Dendritic cell treated with granulocyte-macrophage colony-stimulating factor and Interleukin-4, amounts not matched to agents 40 ng/mL and 50 ng/mL, for 4 days (primary cell): ENCODE results near the gene NEO1.

Source experiments
- H3K27ac Mint-ChIP-seq: one replicate; pipeline ENCODE4 v1.8.0; 2022; ENCODE audit warnings: mild to moderate bottlenecking, mixed read lengths
- H3K27me3 Mint-ChIP-seq: one replicate; pipeline ENCODE4 v1.8.0; 2022; ENCODE audit warnings: mild to moderate bottlenecking, mixed read lengths
- H3K36me3 Mint-ChIP-seq: one replicate; pipeline ENCODE4 v1.8.0; 2022; ENCODE audit warnings: low read depth, mixed read lengths
- H3K4me1 Mint-ChIP-seq: one replicate; pipeline ENCODE4 v1.8.0; 2022; ENCODE audit warnings: low read depth, mixed read lengths
- H3K4me3 Mint-ChIP-seq: one replicate; pipeline ENCODE4 v1.8.0; 2022; ENCODE audit warnings: mild to moderate bottlenecking, moderate library complexity, mixed read lengths
- H3K9me3 Mint-ChIP-seq: one replicate; pipeline ENCODE4 v1.8.0; 2022; ENCODE audit warnings: mixed read lengths
- intact Hi-C: fragments of 100-400 bp; cut with micrococcal nuclease; formaldehyde crosslinking; loops from one replicate; pipeline ENCODE4 v1.15.0; 2022

NEO1 gene, protein sequence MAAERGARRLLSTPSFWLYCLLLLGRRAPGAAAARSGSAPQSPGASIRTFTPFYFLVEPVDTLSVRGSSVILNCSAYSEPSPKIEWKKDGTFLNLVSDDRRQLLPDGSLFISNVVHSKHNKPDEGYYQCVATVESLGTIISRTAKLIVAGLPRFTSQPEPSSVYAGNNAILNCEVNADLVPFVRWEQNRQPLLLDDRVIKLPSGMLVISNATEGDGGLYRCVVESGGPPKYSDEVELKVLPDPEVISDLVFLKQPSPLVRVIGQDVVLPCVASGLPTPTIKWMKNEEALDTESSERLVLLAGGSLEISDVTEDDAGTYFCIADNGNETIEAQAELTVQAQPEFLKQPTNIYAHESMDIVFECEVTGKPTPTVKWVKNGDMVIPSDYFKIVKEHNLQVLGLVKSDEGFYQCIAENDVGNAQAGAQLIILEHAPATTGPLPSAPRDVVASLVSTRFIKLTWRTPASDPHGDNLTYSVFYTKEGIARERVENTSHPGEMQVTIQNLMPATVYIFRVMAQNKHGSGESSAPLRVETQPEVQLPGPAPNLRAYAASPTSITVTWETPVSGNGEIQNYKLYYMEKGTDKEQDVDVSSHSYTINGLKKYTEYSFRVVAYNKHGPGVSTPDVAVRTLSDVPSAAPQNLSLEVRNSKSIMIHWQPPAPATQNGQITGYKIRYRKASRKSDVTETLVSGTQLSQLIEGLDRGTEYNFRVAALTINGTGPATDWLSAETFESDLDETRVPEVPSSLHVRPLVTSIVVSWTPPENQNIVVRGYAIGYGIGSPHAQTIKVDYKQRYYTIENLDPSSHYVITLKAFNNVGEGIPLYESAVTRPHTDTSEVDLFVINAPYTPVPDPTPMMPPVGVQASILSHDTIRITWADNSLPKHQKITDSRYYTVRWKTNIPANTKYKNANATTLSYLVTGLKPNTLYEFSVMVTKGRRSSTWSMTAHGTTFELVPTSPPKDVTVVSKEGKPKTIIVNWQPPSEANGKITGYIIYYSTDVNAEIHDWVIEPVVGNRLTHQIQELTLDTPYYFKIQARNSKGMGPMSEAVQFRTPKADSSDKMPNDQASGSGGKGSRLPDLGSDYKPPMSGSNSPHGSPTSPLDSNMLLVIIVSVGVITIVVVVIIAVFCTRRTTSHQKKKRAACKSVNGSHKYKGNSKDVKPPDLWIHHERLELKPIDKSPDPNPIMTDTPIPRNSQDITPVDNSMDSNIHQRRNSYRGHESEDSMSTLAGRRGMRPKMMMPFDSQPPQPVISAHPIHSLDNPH (N-terminal part only)

GRCh38 chr15:73051807-73052652 is at the start of gene NEO1:
TSS of gene NEO1 (plus strand) at chr15:73052463. CDS start at chr15:73052676, 213 bp downstream.
- peaks cover 43% of the 10 kb centered on the region for H3K27me3 Mint-ChIP-seq
- intact Hi-C loops: no loop called here

DNA sequence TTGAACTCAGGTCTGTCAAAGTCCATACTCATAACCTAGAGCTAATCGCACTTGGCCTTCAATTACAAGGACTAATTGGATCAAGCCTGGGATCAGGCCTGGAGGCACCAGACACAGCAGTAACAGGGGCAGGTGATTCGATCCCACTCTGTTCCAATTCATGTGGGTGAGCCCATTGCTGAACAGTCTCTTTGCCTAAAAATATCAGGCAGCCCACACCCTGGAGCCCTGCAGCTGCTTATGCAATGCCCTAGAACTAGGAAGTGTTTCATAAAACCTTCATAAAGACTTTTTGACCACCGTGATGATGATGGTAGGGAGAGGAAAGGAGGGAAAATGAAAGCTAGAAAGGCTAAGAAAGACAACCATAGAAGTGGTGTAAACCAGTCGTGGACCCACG is 47.8 kb upstream of the NEO1 start:
- intact Hi-C loops: no loop called here

More at GRCh38 chr15:73051807-73052652, at the start of gene NEO1:
- Mint-ChIP-seq H3K36me3 (no peaks in the 10 kb centered on the region), H3K4me1 (peaks cover 5% of the 10 kb centered on the region), H3K27ac (no peak within 1 kb of the TSS), H3K9me3 (no peaks in the 10 kb centered on the region), H3K4me3 (peak within 1 kb of the TSS; percentile 67)

GRCh38 chr15:73005032-73005431 is 47.2 kb upstream of the NEO1 start:
- Mint-ChIP-seq H3K27me3 (peaks cover 20% of the 10 kb centered on the region), H3K4me3 (no peak overlapping the region), H3K4me1 (no peaks in the 10 kb centered on the region), H3K27ac (no peak overlapping the region), H3K9me3 (no peaks in the 10 kb centered on the region), H3K36me3 (no peaks in the 10 kb centered on the region)
- intact Hi-C loops: no loop called here

More for the DNA sequence above, 47.8 kb upstream of the NEO1 start:
- Mint-ChIP-seq H3K4me3 (no peak overlapping the region), H3K4me1 (no peaks in the 10 kb centered on the region), H3K27ac (no peak overlapping the region), H3K36me3 (no peaks in the 10 kb centered on the region), H3K27me3 (peaks cover 18% of the 10 kb centered on the region), H3K9me3 (no peaks in the 10 kb centered on the region)

- H3K27ac Mint-ChIP-seq: no peak overlapping the region
- no peaks in the 10 kb centered on the region for H3K9me3 Mint-ChIP-seq
- no peaks in the 10 kb centered on the region for H3K36me3 Mint-ChIP-seq
- H3K27me3 Mint-ChIP-seq: peaks cover 20% of the 10 kb centered on the region
- intact Hi-C loops: no loop called here
- no peaks in the 10 kb centered on the region for H3K4me1 Mint-ChIP-seq
- H3K4me3 Mint-ChIP-seq: no peak overlapping the region
These were observed 46.8 kb upstream of the NEO1 start for GRCh38 chr15:73005446-73005845.

DNA sequence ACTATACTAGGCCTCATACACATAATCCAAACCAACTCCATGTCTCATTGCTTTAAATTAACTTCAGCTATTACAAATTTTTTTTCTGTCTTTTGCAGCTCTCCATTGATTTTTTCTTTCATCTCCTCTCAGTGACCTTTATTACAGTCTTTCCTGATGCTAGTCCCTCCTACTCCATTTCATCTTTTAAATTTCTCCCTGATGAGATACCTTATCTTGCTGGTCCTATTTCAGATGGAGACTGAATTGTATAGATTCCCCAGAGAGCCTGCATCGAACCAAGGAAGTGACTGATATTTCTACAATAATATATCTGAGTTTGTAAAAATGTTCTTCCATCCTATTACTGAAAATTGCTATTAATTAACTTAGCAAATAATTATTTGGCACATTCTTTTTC is 45.7 kb upstream of the NEO1 start:
- no peaks in the 10 kb centered on the region for H3K9me3 Mint-ChIP-seq
- no peaks in the 10 kb centered on the region for H3K4me1 Mint-ChIP-seq
- no peak overlapping the region for H3K4me3 Mint-ChIP-seq
- intact Hi-C loops: no loop called here
- no peaks in the 10 kb centered on the region for H3K36me3 Mint-ChIP-seq
- H3K27me3 Mint-ChIP-seq: peaks cover 25% of the 10 kb centered on the region
- no peak overlapping the region for H3K27ac Mint-ChIP-seq

DNA sequence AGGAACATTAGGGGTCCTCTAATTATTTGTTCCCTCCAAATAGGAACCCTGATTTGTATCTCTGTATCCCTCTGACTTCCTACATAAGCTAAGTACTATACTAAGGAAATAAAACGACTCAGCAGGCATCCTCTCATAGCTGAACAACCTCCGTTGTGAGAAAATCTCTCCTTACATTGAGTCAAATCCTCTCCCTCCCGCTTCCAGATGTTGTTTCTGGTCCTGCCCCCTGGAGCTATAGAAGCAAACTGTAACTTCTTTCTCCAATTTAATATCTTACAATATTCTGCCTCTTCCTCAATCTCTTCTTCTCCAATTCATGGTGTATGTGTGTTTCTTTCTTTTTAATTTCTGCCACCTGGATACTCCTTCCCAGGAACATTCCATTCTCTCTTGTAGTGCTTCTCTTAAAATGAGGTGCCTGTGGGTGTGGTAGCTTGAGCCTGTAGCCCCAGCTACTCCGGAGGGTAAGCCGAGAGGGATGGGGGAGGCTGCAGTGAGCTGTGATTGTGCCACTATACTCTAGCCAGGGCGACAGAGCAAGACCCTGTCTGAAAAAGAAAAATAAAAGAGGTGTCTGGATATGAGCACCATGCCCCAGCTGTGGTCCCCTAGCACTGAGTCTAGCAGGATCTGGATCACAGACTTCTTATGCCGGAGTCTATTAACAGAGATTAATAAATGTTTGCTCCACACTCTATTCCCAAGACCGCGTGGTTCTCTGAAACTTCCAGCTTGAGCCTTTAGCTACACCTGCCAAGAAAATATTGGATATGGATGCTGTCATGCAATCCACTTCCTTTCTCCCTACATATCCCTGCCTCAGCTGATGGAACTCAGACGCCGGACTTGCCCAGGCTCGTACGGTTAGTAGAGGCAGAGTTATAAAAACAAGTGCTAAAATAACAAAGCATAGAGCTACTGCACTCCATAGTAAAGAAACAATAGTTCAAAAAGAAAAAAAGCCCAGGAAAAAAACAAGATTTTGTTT is 42.9 kb upstream of the NEO1 start:
- intact Hi-C loops: no loop called here
- no peaks in the 10 kb centered on the region for H3K4me1 Mint-ChIP-seq
- H3K9me3 Mint-ChIP-seq: no peaks in the 10 kb centered on the region
- H3K27me3 Mint-ChIP-seq: peaks cover 31% of the 10 kb centered on the region
- no peak overlapping the region for H3K4me3 Mint-ChIP-seq
- no peaks in the 10 kb centered on the region for H3K36me3 Mint-ChIP-seq
- no peak overlapping the region for H3K27ac Mint-ChIP-seq

DNA sequence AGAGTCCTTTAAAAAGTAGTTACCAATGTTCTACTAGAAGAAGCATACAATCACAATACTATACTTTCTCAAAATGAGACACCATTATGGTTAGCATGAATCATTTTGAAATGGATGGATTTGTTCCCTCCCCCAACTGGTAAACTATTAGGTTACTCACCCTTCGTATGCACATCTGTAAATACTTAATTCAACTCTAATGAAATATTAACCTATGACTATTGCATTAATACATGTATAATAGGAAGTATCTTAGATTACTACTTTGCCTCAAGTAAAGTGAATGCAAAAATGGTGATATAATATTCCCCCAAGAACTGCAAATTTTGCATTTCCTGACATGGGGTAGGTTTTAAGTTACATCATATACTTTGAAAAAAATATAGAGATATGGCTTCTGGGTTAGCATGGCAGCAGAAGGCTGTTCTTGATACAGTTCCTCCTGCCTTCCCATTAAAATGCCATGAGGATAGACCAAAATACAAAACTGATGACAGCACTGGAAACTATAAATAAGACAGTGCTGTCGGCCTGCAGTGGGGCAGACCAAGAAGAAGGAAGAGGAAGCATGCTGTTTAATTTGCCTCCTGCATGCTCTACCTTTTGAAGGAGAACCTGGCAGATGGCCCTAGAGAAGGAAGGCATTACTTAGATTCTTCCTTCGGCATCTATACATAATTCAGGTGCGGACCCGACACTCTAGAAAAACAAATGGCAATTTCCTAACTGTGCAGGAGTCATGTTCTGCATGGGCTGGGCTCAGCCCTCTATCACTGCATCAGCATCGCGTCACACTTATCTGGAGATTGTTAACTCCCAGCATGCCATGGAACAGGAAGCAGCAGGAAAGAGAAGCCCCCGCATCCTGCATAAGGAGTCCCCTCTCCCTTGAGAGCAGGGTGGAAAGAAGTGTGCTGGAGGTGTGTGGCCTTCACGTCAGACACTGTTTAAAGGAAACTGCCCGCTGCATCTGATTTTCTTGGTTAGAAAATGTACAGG is 41.8 kb upstream of the NEO1 start:
- Mint-ChIP-seq H3K4me3 (no peak overlapping the region), H3K9me3 (no peaks in the 10 kb centered on the region), H3K36me3 (no peaks in the 10 kb centered on the region), H3K4me1 (no peaks in the 10 kb centered on the region), H3K27ac (no peak overlapping the region), H3K27me3 (peaks cover 30% of the 10 kb centered on the region)
- intact Hi-C loops: no loop called here

DNA sequence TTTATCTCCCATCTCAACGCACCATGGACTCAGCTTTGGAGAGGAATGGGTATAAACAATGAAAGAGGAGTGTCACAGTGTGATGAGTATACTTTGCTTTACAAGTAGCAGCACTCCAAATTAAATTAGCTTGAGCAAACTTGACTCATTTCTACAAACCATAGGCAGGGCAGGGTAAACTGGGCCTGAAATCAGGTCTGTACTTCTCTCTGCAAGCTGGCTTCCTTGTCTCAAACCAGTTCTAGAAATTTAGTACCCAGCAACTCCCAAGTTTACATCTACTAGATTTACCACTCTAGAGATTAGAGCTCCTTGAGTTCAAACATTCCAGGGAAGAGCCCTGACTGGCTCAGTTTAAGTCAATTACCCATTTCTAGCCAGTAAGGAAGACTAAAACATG is 37.4 kb upstream of the NEO1 start:
- Mint-ChIP-seq H3K4me3 (no peak overlapping the region), H3K9me3 (no peaks in the 10 kb centered on the region), H3K27me3 (peaks cover 25% of the 10 kb centered on the region), H3K4me1 (no peaks in the 10 kb centered on the region), H3K27ac (no peak overlapping the region), H3K36me3 (no peaks in the 10 kb centered on the region)
- intact Hi-C loops: no loop called here

- no peaks in the 10 kb centered on the region for H3K9me3 Mint-ChIP-seq
- no peak overlapping the region for H3K4me3 Mint-ChIP-seq
- no peaks in the 10 kb centered on the region for H3K4me1 Mint-ChIP-seq
- intact Hi-C loops: no loop called here
- peaks cover 28% of the 10 kb centered on the region for H3K27me3 Mint-ChIP-seq
- H3K36me3 Mint-ChIP-seq: no peaks in the 10 kb centered on the region
- H3K27ac Mint-ChIP-seq: no peak overlapping the region
These were observed 36.8 kb upstream of the NEO1 start for GRCh38 chr15:73015493-73015892.

- Mint-ChIP-seq H3K36me3 (no peaks in the 10 kb centered on the region), H3K27me3 (peaks cover 41% of the 10 kb centered on the region), H3K4me1 (no peaks in the 10 kb centered on the region), H3K4me3 (no peak overlapping the region), H3K9me3 (no peaks in the 10 kb centered on the region), H3K27ac (no peak overlapping the region)
- intact Hi-C loops: no loop called here
These were observed 34.3 kb upstream of the NEO1 start for GRCh38 chr15:73017987-73018386.

- no peak overlapping the region for H3K4me3 Mint-ChIP-seq
- intact Hi-C loops: no loop called here
- no peak overlapping the region for H3K27ac Mint-ChIP-seq
- H3K9me3 Mint-ChIP-seq: no peaks in the 10 kb centered on the region
- H3K36me3 Mint-ChIP-seq: no peaks in the 10 kb centered on the region
- H3K4me1 Mint-ChIP-seq: no peaks in the 10 kb centered on the region
- H3K27me3 Mint-ChIP-seq: peaks cover 39% of the 10 kb centered on the region
These were observed 33.1 kb upstream of the NEO1 start for GRCh38 chr15:73019154-73019553.
